ENCODE results near the gene PSMA6. TPM values are rescaled to one million over a fixed set of nuclear protein-coding genes. Genes with fewer than 3 reads are reported as not detected.
"Not testable (repeated sequence)": the region's sequence is repeated elsewhere in the genome, so short reads cannot be mapped to it uniquely, and the experiment has no call there.

The PSMA6 gene
- total RNA-seq, 1 donor from 2014 or later: 96.6 TPM

DNA sequence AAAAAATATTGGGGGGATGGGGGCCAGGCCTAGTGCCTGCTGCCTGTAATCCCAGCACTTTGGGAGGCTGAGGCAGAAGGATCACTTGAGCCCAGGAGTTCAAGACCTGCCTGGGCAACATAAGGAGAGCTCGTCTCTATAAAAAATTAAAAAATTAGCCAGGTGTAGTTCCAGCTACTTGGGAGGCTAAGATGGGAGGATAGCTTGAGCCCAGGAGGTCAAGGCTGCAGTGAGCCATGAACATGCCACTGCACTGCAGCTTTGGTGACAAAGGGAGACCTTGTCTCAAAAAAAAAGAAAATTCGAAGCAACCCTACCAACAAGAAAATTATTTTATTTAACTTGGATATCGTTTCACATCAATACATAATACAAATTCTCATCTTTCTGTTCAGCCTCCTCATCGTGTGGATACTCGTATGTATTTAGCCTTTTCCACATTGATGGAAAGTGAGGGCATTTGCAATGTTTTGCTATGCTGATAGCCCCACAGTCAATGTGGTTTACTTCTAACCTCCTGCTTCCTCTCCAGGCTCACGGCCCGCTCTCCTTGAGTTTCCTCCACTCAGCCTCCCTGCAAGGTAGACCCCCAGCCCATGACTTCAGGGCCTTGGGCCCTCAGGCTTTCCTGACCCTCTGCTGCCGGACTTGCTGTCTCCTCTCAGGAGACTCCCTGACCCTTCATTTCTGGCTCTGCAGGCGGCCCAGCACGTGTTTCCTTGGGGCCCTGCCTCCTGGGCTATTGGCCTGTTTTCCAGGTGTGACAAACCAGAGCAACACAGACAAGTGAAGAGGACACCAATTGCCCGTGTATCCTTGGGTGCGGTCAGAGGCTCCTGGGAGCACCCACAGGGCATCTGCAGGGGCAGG, 57.5 kb downstream of the PSMA6 start:
- Histone ChIP-seq H3K9me3 (no peaks in the 10 kb centered on the region), H3K4me1 (no peaks in the 10 kb centered on the region), H3K4me3 (no peak overlapping the region), H3K27me3 (no peaks in the 10 kb centered on the region), H3K27ac (no peak overlapping the region), H3K36me3 (no peaks in the 10 kb centered on the region)
- intact Hi-C loops (cut with DNase I): no loop called here
- no peak for DNase-seq (ENCODE audit: low spot score in 2 of 2)
- TF ChIP-seq CTCF (IDR thresholded peaks at IDR 0.05): no peak

- H3K9me3 ChIP-seq: no peaks in the 10 kb centered on the region
- H3K4me3 ChIP-seq: no peak overlapping the region
- intact Hi-C loops (cut with DNase I): no loop called here
- H3K4me1 ChIP-seq: no peaks in the 10 kb centered on the region
- no peak for DNase-seq (ENCODE audit: low spot score in 2 of 2)
- no peaks in the 10 kb centered on the region for H3K27me3 ChIP-seq
- H3K27ac ChIP-seq: no peak overlapping the region
- no peaks in the 10 kb centered on the region for H3K36me3 ChIP-seq
- no peak for TF ChIP-seq CTCF (IDR thresholded peaks at IDR 0.05)
These were observed 59.3 kb downstream of the PSMA6 start for GRCh38 chr14:35351497-35351896.

GRCh38 chr14:35351897-35352273, 59.7 kb downstream of the PSMA6 start:
- no peaks in the 10 kb centered on the region for H3K4me1 ChIP-seq
- no peaks in the 10 kb centered on the region for H3K36me3 ChIP-seq
- intact Hi-C loops (cut with DNase I): no loop called here
- no peaks in the 10 kb centered on the region for H3K27me3 ChIP-seq
- no peak for DNase-seq (ENCODE audit: low spot score in 2 of 2)
- no peak overlapping the region for H3K27ac ChIP-seq
- no peak overlapping the region for H3K4me3 ChIP-seq
- H3K9me3 ChIP-seq: no peaks in the 10 kb centered on the region
- TF ChIP-seq CTCF (IDR thresholded peaks at IDR 0.05): no peak

GRCh38 chr14:35352274-35353233, 60.4 kb downstream of the PSMA6 start:
- no peak for TF ChIP-seq CTCF (IDR thresholded peaks at IDR 0.05)
- Histone ChIP-seq H3K9me3 (no peaks in the 10 kb centered on the region), H3K4me3 (no peak overlapping the region), H3K27ac (no peak overlapping the region), H3K4me1 (no peaks in the 10 kb centered on the region), H3K27me3 (no peaks in the 10 kb centered on the region), H3K36me3 (no peaks in the 10 kb centered on the region)
- intact Hi-C loops (cut with DNase I): no loop called here
- DNase-seq (ENCODE audit: low spot score in 2 of 2): no peak

DNA sequence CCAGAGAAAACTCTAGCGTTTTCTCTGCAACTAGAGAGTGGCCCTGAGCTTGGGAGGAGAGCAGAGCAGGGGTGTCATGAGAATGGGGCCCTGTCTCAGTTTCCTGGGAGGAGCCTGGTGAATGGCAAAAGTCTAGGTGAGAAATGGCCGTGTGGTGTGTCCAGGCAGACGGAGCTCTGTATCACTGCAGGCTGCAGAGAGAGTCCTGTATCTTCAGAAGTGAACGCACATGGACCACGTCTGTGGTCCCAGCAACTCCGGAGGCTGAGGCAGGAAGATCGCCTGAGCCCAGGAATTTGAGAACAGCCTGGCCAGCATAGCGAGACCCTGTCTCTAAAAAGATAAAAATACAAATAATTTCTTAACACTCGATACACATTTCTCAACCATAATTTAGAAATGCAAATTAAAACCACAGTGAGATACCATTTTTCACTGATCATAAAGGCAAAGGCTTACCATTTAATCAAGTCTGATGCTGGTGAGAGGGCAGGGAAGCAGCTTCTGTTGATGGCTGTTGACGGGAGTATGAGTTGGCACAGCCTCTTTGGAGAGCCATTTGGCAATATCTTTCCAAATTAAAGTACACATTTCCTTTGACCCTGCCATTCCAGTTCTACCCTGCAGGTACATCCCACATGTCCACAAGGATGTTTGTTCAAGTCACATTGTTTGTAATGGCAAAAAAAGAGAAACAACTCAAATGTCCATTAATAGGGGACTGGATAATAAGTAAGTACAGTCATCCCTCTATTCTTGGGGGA, 61.4 kb downstream of the PSMA6 start:
- no peaks in the 10 kb centered on the region for H3K4me1 ChIP-seq
- no peak overlapping the region for H3K4me3 ChIP-seq
- no peak for DNase-seq (ENCODE audit: low spot score in 2 of 2)
- H3K9me3 ChIP-seq: no peaks in the 10 kb centered on the region
- no peak for TF ChIP-seq CTCF (IDR thresholded peaks at IDR 0.05)
- intact Hi-C loops (cut with DNase I): no loop called here
- no peaks in the 10 kb centered on the region for H3K36me3 ChIP-seq
- no peak overlapping the region for H3K27ac ChIP-seq
- H3K27me3 ChIP-seq: no peaks in the 10 kb centered on the region

DNA sequence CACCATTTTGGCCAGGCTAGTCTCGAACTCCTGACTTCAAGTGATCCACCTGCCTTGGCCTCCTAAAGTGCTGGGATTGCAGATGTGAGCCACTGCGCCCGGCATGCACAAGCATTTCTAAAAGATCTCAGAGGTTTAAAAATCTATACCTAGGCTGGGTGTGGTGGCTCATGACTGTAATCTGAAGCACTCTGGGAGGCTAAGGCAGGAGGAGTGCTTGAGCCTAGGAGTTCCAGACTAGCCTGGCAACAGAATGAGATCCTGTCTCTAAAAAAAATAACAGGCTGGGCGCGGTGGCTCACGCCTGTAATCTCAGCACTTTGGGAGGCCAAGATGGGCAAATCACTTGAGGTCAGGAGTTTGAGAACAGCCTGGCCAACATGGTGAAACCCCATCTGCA, 63.1 kb downstream of the PSMA6 start:
- H3K36me3 ChIP-seq; H3K4me1 ChIP-seq; DNase-seq (ENCODE audit: low spot score in 2 of 2); H3K27me3 ChIP-seq; H3K4me3 ChIP-seq; intact Hi-C loops (cut with DNase I); H3K27ac ChIP-seq; H3K9me3 ChIP-seq: not testable (repeated sequence)
